Right hindlimb (tissue), 1 donor: Measurements from ENCODE around the gene TSPAN15.

ENCODE experiments used
- DNase-seq: peaks from one replicate; pipeline ENCODE4 v3.0.0-alpha.2; 2018

TSPAN15 gene

GRCh38 chr10:69418052-69418752 lies 33.1 kb upstream of the TSPAN15 start:
- DNase-seq, result no peak

DNA sequence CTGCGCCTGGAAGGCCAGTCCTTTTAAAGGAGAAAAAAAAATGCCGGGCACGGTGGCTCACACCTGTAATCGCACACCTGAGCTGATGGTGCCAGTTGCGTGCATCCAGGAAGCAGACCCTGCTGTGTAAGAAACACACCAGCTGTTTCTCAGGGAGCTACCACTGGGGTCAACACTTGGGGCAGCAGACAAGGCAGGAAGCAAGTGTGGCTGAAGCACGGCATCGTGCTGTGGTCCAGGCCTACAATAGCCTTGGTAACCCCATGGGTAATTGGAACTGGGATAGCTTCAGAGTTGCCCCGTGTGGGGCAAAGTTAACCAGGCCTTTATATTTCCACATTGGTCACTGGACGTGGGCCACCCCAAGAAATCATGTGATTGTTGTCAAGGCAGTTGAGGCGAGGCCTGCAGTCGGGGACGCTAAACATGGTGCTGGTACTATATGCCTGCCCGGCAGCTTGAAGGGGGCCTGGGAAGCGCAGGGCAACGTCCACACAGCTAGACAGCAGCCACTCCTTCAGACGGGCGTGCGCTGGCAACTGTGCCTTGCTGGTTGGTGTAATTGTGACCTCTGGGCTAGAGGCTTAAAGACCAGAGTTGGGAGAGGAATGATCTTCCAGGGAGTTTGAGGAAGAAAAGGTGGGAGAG lies 32.0 kb upstream of the TSPAN15 start:
- no peak for DNase-seq

- no peak for DNase-seq
Observed at GRCh38 chr10:69419744-69420126, 31.5 kb upstream of the TSPAN15 start.

GRCh38 chr10:69421611-69422308 lies 29.5 kb upstream of the TSPAN15 start:
- no peak for DNase-seq

DNA sequence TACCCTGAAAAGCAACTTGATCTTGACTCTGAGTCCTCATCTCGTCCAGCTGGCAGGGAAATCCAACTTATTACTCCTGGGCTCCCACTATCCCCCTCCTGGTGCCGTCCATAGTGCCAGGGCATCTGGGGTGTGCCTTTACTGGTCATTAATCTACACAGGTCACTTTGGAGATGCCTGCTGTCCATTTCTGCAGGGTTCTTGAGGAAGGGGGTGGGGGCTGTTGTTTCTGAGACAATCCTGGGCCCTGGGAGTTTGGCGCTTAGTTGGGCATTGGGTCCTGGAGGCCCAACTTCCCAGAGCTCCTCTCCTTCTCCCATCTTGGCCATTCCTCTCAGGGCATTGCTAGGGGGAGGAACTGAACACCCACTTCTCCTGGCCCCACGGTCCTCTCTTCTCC lies 28.6 kb upstream of the TSPAN15 start:
- no peak for DNase-seq

DNA sequence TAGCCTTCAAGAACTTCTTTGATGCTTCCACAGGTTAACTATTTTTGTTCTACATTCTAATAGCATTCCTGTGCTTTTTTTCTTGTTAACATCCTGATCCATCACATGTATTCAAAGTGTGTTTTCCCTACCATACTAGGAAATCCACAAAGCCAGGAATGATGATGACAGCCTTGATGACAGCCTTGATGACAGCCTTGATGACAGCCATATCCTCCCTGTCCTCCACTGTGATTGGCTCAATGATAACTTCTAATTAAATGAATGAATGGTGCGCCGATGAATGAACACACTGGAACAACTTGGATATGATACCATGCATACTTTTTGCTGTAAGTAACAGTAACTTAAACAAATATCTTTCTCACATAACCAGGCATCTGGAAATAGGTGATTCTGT lies 26.2 kb upstream of the TSPAN15 start:
- DNase-seq, result no peak

DNA sequence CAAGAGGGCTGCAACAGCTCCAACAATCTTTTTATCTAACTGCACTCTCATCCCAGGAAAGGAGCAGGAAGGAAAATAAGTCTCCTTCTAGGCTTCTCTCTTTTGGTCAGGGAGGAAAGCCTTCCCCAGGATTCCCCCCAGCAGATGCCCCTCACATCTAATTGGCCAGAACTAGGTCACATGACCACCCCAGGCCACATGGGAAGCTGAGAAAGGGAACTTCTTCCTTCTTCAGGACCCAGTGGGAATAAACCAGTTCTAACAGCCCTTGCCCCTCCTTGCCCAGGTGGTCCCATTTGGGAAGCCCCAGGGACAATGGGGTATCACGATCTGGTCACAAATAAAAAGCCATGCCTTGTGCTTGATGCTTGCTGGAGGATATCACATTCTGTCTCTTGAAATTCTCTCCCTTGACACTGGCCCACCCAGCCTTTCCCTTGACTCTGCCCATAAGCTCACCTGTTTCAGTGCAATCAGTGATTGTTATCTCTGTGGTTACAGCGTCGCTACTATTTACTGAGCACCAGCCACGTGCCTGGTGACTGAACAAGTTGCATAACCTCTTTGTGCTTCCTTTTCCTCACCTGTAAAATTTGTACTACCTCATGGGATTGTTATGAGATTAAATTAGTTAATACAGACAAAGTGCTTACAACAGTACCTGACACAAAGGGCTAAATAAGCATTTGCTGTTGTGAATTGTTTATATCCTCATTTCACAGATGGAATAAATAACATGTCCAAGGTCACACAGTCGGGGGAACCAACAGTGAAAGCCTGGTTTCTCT lies 25.6 kb upstream of the TSPAN15 start:
- DNase-seq, result no peak

DNA sequence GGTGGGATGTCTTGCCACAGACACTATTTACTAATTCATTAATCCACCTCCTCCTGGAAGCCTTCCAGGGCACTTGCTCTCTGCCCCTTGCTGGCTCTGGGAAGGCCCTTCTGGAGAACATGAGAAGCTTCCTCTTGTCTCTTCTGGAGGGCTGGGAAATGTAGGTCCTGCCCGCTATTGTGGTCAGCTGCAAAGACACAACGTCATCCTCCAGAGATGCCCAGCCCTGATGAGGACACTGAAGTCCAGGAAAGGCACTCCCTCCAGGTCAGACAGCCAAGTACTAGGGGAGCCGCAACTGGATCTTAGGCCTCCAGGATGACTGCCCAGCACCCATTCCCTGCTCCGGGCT lies 24.9 kb upstream of the TSPAN15 start:
- DNase-seq, result no peak

DNA sequence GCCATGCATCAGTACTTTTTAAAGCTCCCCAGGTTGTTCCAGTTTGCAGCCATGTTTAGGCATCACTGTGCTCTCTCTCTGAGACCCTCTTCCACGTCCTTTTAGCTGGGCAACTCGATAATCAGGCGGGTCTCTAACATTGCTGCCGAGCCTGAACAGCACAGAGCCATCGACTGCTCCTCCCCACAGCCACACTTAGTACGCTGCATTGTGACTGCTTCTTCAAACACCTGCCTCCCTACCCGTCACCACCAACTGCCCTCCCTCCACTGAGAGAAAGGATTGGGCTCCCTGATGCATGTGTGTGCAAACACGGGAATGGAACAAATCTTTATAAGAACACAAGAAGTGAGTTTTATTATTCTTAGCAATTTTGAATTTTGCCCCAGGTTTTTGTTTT lies 23.1 kb upstream of the TSPAN15 start:
- no peak for DNase-seq

- DNase-seq, result no peak
Observed at GRCh38 chr10:69434169-69434568, 17.1 kb upstream of the TSPAN15 start.

- DNase-seq, result no peak
Observed at GRCh38 chr10:69434926-69435325, 16.3 kb upstream of the TSPAN15 start.

DNA sequence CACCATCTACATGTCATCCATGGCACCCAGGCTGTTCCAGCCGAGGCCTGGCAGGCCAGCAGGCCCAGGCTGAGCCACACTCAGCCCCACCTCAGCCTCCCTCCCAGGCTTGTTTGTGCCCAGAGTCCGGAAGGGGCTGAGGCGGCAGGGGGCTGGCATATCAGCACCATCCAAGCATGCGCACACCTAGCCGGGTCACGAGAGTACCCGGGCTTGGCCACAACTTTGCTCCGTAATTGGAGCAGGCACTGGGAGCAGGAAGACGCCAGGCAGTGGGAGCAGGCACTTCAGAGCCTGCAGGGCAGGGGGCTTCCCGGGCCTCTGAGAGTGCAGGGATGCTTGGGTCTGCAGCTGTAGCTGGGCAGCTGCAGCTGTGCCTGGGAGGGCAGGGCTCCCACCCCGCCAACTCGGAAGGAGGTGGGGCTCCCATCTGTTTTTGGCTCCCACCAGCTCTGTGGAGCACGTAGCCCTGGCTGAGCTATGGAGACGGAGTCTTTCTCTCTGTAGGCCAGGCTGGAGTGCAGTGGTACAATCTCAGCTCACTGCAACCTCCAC lies 15.2 kb upstream of the TSPAN15 start:
- peak; percentile 76 for DNase-seq

DNA sequence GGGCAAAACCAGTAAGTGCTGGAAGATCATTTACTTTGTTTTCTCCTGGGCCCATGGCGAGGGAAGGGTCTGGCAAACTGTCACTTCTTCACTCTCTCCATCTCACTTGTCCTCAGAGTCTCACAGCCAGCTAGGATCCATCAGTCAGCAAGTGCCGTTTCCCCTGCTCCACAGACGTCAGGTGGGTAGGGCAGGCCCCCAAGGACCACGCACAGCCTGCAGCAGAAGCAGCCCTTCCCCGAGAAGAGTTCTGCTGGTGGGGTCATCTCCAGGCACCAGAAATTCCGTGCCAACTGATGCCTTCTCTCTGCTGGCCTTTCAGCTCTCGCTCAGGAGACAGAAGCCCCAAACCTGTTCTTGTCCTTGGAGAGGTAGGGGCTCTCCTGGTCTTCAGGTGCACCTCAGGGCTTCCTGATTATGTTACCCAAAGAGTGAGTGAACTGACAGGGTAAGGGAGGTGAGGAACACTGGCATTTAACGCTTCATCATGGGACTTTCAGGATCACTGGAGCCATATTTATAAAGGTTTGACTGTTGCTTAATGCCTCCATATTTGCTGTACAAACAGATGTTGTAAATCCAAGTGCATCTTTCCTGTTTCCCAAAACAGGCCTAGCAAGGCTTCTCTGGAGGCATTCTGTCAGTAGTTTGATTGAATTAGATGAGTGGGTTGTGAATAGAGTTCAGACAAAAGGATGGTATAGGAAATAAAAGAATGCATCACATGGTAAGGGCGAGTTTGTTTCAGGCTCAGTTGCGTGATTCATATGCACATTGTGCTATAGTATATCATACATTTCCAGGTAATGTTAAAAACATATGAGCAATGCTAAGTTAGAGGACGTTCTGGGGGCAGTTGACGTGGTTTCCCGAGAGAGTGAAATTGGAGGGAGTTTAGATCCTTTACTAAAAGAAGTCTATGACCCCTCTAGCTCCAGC lies 13.7 kb upstream of the TSPAN15 start:
- no peak for DNase-seq

DNA sequence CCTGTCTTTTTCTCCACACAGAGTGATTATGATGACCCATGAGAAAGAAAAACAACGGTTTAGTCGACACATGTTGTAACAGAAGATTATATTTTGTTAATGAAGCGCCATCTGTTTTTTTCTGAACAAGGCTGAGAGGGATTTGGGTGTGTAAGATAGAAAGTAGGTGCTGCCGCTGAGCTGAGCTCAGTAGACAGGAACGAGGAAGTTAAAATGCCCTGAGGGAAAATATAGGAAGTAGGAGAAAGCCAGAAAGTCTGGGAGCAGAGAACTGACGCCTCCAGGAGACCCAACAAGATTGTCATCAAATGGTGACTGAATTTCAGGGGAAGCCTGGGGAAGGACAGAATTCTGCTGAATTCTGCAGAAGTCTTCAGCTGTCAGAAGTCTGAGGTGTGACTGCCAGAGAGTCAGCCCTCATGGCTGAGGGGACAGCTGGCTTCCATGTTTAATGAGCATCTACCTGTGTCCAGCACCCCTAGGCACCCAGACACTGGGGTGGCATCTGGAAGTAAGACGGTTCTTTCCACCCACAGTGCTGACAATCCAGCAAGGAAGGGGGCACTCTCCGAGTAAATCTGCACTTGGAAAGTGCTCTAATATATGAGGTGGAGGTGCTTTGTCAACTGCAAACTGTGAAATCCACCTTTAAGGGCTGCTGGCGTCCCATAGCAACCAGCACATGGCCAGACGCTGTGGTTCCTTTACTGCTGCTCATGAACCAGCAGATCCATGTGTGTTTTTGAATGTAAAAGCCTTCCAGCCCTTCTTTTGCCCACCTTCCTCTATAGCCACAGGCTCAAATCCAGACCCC lies 12.5 kb upstream of the TSPAN15 start:
- no peak for DNase-seq

- DNase-seq, result peak; percentile 84
Observed at GRCh38 chr10:69439350-69439739, 11.9 kb upstream of the TSPAN15 start.

DNA sequence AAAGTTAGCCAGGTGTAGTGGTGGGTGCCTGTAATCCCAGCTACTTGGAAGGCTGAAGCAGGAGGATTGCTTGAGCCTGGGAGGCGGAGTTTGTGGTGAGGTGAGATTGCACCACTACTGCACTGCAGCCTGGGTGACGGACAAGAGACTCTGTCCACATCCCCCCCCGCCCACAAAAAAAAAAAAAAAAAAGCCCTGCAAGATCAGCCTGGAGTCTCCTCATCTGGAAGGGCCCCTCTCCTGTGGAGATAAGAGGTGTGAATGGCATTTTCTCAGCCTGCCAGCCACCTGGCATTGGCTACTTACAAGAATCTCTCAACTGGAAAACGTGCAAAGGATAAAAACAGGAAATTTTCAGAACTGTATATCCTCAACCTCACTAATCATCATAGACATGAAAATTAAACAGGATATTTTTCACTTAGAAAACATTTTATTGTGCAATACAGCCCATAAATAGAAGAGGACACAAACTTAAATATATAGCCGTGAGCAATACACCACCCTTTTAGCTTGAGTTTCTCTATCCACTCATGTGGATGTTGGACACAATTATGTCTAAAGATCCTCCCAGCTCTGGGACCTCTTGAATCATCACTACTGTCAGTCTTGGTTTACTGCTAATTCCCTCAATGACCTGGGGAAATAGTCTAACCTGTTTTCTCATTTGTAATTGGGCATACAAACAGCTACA lies 11.3 kb upstream of the TSPAN15 start:
- DNase-seq, result no peak

DNA sequence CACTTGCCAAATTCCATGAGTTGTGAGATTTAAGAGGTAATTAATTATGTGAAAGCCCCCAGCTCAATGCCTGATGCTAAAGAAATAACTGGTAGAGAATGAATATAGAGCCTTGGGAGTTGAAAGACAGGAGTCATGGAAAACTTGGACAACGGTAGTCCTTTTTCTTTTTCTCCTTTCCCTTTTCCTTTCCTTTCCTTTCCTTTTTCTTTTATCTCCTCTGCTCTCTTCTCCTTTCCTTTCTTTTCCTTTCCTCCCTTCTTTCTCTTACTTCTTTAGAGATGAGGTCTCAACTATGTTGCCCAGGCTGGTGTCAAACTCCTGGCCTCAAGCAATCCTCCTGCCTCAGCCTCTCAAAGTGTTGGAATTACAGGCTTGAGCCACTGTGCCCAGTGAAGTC lies 7.9 kb upstream of the TSPAN15 start:
- no peak for DNase-seq

DNA sequence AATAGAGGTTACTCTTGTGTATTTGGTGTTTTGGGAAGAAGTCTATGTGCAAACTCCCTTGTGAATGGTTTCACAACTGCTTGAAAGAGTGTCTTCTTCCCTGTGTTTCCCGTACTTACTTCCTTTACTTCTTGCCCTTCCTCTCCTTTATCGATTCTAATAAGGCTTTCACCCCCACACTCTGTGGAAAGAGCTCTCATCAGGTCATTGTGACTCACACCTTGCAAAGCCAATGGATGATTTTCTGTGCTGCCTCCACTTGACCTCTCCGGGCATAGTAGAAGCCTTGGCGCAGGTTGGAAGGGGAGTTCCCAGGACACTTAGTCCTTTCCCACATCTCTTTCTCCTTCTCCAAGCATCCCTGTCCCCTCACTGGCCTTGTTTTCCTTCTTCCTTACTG lies 6.2 kb upstream of the TSPAN15 start:
- no peak for DNase-seq

GRCh38 chr10:69446229-69446628 lies 5.0 kb upstream of the TSPAN15 start:
- DNase-seq, result no peak

DNA sequence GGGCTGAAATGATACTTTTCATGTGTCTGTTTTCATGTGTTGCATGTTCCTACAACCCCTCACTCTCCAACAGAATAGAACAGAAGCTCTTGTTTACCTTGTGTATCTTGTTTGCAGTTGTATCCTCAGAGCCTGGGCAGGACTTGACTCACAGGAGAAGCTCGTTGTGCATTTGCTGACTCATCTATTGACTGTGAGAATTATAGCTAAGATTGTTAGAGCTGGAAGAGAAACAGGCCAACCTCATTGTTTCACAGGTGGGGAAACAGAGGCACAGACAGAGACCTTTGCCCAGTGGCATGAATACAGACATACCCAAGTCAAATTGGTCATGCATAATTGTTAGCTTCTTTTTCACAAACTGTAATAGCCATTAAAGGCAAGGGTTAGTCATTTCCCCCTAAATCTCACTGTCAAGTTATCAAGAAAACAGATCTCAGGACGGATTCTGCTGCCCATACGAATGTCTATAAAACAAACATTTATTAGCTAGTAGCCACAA lies 4.6 kb upstream of the TSPAN15 start:
- DNase-seq, result no peak
